Mesendoderm (in vitro differentiated cells): Measurements from ENCODE around the gene PGAP6.

ENCODE experiments used
- DNase-seq: peaks from one replicate; pipeline ENCODE4 v3.0.0; 2013
- H2AK5ac ChIP-seq: 2 replicates; pipeline ENCODE4 v1.6.1; 2013; ENCODE audit warnings: low read length, inconsistent platforms
- H2BK120ac ChIP-seq: 2 replicates; pipeline ENCODE4 v1.6.1; 2013; ENCODE audit warnings: low read depth, mild to moderate bottlenecking, low read length, moderate library complexity, mixed read lengths
- H2BK15ac ChIP-seq: replicated peaks from 2 replicates; pipeline ENCODE4 v1.6.1; 2013; ENCODE audit warnings: low read depth, mild to moderate bottlenecking, moderate library complexity
- H2BK5ac ChIP-seq: 2 replicates; pipeline ENCODE4 v1.6.1; 2013; ENCODE audit warnings: low read length, inconsistent platforms
- H3K18ac ChIP-seq: 2 replicates; pipeline ENCODE4 v1.6.1; 2013; ENCODE audit warnings: mild to moderate bottlenecking, low read length, mixed read lengths
- H3K23ac ChIP-seq: one replicate; pipeline ENCODE4 v1.6.1; 2013; ENCODE audit warnings: low read length
- H3K27ac ChIP-seq: 2 replicates; pipeline ENCODE4 v1.5.1; 2013; ENCODE audit warnings: low read depth, mild to moderate bottlenecking, inconsistent platforms, low read length, moderate library complexity
- H3K27me3 ChIP-seq: 2 replicates; pipeline ENCODE4 v1.6.1; 2013; ENCODE audit warnings: low read length, control low read depth, mild to moderate bottlenecking, inconsistent platforms; ENCODE audit not compliant: insufficient read depth, poor library complexity
- H3K36me3 ChIP-seq: 2 replicates; pipeline ENCODE4 v1.6.1; 2013; ENCODE audit warnings: low read length, inconsistent platforms; ENCODE audit not compliant: control insufficient read depth, insufficient read depth
- H3K4ac ChIP-seq: one replicate; pipeline ENCODE4 v1.6.1; 2013; ENCODE audit warnings: low read depth, mild to moderate bottlenecking, low read length, moderate library complexity
- H3K4me1 ChIP-seq: 2 replicates; pipeline ENCODE4 v1.6.1; 2013; ENCODE audit warnings: low read depth, low read length, inconsistent platforms; ENCODE audit not compliant: control insufficient read depth
- H3K4me2 ChIP-seq: 2 replicates; pipeline ENCODE4 v1.6.1; 2013; ENCODE audit warnings: low read length
- H3K4me3 ChIP-seq: 2 replicates; pipeline ENCODE4 v1.5.1; 2013; ENCODE audit warnings: mild to moderate bottlenecking, low read length
- H3K56ac ChIP-seq: one replicate; pipeline ENCODE4 v1.6.1; 2013; ENCODE audit warnings: low read length
- H3K79me1 ChIP-seq: 2 replicates; pipeline ENCODE4 v1.6.1; 2013; ENCODE audit warnings: low read length, inconsistent platforms
- H3K79me2 ChIP-seq: 2 replicates; pipeline ENCODE4 v1.6.1; 2013; ENCODE audit warnings: mild to moderate bottlenecking, low read length; ENCODE audit not compliant: control insufficient read depth, insufficient read depth
- H3K9ac ChIP-seq: 2 replicates; pipeline ENCODE4 v1.6.1; 2013; ENCODE audit warnings: low read length, inconsistent platforms
- H4K5ac ChIP-seq: one replicate; pipeline ENCODE4 v1.6.1; 2013; ENCODE audit warnings: low read length
- H4K8ac ChIP-seq: one replicate; pipeline ENCODE4 v1.6.1; 2013; ENCODE audit warnings: low read depth, mild to moderate bottlenecking, control low read depth, low read length, moderate library complexity
- WGBS: extraction: QIAGEN DNeasy Blood & Tissue Kit; methylation state at CpG from one replicate; pipeline ENCODE4 v1.1.7; 2013; ENCODE audit warnings: low lambda C conversion rate, missing lambda C conversion rate; ENCODE audit not compliant: insufficient coverage; ENCODE audit errors: extremely low coverage; 5-methylcytosine and 5-hydroxymethylcytosine counted together

Gene PGAP6

DNA sequence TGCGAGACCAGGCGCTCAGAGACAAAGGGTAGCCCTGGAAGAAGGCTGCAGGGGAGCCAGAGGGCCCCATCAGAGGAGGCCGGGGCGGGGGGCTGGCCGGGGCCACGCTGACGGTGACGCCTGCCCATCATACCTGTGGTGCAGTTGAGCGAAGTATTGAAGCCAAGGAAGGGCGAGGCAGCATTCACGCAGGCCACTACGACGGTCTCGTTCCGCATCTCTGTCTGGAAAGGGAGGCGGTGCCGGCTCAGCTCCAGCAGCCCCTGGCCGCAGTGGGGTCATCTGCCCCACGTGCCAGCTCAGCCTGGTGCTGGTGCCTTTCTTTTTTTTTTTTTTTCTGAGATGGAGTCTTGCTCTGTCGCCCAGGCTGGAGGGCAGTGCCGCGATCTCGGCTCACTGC is 6.6 kb downstream of the PGAP6 start:
- H2AK5ac ChIP-seq, result no peak overlapping the region
- H3K27me3 ChIP-seq, result no peaks in the 10 kb centered on the region
- no peak overlapping the region for H3K4ac ChIP-seq
- no peak overlapping the region for H4K8ac ChIP-seq
- H3K23ac ChIP-seq, result no peak overlapping the region
- peaks cover 19% of the 10 kb centered on the region for H3K36me3 ChIP-seq
- WGBS, result no CpG with 5 or more reads among the region's 23 CpGs
- DNase-seq, result no peak
- no peak overlapping the region for H2BK15ac ChIP-seq
- no peaks in the 10 kb centered on the region for H3K4me1 ChIP-seq
- no peak overlapping the region for H3K56ac ChIP-seq
- peaks cover 10% of the 10 kb centered on the region for H3K79me1 ChIP-seq
- H4K5ac ChIP-seq, result no peak overlapping the region
- H2BK120ac ChIP-seq, result no peak overlapping the region
- H3K4me3 ChIP-seq, result no peak overlapping the region
- no peak overlapping the region for H3K4me2 ChIP-seq
- peaks cover 18% of the 10 kb centered on the region for H3K79me2 ChIP-seq
- H3K27ac ChIP-seq, result no peak overlapping the region
- H3K9ac ChIP-seq, result no peak overlapping the region
- no peak overlapping the region for H3K18ac ChIP-seq
- no peak overlapping the region for H2BK5ac ChIP-seq

DNA sequence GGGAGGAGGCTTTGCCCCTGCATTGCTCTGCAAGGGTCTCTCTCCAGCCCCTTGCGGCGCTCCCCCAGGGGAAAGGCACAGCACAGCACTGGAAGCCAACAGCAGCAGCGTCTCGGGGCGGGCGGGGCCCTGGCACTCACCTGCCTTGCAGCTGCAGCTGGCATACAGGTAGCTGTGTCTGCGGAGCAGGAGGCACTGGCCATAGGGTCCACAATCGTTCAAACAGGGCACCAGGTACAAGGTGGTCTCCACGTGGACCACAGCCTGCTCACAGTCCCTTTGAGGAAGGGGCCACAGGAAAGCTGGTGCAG is 7.2 kb downstream of the PGAP6 start:
- no peak overlapping the region for H3K23ac ChIP-seq
- no peak overlapping the region for H2BK120ac ChIP-seq
- no peak overlapping the region for H3K9ac ChIP-seq
- no peak overlapping the region for H3K56ac ChIP-seq
- H3K36me3 ChIP-seq, result peaks cover 19% of the 10 kb centered on the region
- no peak overlapping the region for H3K4ac ChIP-seq
- no peak for DNase-seq
- H4K5ac ChIP-seq, result no peak overlapping the region
- no peak overlapping the region for H3K4me2 ChIP-seq
- no peak overlapping the region for H2AK5ac ChIP-seq
- no peak overlapping the region for H3K18ac ChIP-seq
- no peak overlapping the region for H3K27ac ChIP-seq
- peaks cover 12% of the 10 kb centered on the region for H3K79me2 ChIP-seq
- no CpG with 5 or more reads among the region's 9 CpGs for WGBS
- no peaks in the 10 kb centered on the region for H3K4me1 ChIP-seq
- H3K4me3 ChIP-seq, result no peak overlapping the region
- peaks cover 8% of the 10 kb centered on the region for H3K79me1 ChIP-seq
- no peak overlapping the region for H2BK5ac ChIP-seq
- H3K27me3 ChIP-seq, result no peaks in the 10 kb centered on the region
- H2BK15ac ChIP-seq, result no peak overlapping the region
- H4K8ac ChIP-seq, result no peak overlapping the region

DNA sequence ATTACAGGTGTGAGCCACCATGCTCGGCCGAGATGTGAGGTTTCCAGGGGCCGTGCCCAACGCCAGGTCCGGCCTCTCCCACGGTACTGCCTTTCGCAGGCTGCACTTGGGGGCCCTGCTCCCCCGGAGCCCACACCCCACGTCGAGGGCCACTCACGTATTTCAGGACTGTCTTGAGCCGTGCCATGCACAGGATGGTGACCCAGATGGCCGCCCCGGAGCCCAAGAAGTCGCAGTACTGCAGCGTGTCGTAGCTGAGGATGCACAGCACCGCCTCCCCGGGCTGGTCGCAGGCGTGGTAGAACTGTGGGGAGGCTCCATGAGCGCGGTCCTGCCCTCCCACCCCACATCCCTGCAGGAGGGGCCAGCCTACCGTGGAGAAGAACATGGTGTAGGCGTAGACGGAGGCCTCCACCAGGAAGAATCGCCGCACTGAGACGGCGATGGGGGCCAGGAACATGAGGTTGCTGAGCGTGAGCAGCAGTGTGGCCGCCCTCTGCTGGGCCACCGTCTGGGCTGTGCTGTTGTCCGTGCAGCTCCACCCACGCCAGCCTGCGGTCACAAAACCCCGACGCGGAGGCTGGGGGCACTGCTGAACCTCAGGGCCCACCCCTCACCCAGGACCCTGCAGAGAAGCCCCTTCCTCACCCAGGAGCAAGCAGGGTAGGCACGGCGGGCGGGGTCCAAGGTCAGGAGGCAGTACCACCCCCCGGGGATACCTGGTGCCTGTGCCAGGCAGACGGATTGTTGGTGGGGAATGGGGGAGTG is 7.7 kb downstream of the PGAP6 start:
- Histone ChIP-seq H2BK15ac (no peak overlapping the region), H3K56ac (no peak overlapping the region), H3K9ac (no peak overlapping the region), H2AK5ac (no peak overlapping the region), H2BK120ac (no peak overlapping the region), H3K27me3 (no peaks in the 10 kb centered on the region), H3K23ac (no peak overlapping the region), H3K79me2 (peaks cover 9% of the 10 kb centered on the region), H3K18ac (no peak overlapping the region), H3K4me2 (no peak overlapping the region), H2BK5ac (no peak overlapping the region), H4K5ac (no peak overlapping the region), H4K8ac (no peak overlapping the region), H3K4me3 (no peak overlapping the region), H3K4ac (no peak overlapping the region), H3K4me1 (no peaks in the 10 kb centered on the region), H3K79me1 (peaks cover 10% of the 10 kb centered on the region), H3K36me3 (peaks cover 19% of the 10 kb centered on the region), H3K27ac (no peak overlapping the region)
- DNase-seq, result no peak
- WGBS, result no CpG with 5 or more reads among the region's 44 CpGs

DNA sequence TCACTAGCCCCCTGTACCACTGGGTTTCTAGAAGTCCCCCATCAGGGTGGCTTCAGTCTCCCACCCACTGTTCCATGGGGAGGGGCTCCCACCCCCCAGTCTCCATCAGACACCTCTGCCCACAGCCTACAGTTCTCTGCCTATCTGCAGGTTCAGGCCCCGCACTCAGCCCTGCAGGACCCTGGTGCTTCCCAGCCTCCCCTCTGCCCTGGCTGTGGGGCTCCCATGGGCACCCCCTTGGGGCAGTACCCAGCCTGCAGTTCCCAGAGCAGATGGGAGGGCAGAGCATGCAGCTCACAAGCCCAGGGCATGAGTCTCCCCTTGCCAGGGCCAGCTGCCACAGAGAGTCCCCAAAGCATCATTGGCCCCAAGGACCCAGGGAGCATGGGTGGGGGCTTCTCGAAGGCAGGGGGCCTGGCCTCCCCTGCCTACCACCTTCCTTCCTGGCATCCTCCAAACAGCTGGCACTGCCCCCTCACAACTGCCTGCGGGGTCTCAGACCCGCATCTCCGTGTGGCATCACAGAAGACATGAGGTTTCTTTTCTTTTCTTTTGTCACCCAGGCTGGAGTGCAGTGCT is 8.7 kb downstream of the PGAP6 start:
- no peak overlapping the region for H3K23ac ChIP-seq
- peaks cover 2% of the 10 kb centered on the region for H3K79me2 ChIP-seq
- no peak overlapping the region for H2BK5ac ChIP-seq
- no peak overlapping the region for H3K4me2 ChIP-seq
- peaks cover 22% of the 10 kb centered on the region for H3K36me3 ChIP-seq
- H3K4me3 ChIP-seq, result no peak overlapping the region
- no peak overlapping the region for H3K56ac ChIP-seq
- no peak overlapping the region for H3K4ac ChIP-seq
- H3K9ac ChIP-seq, result no peak overlapping the region
- no peak overlapping the region for H3K18ac ChIP-seq
- no peak overlapping the region for H2BK120ac ChIP-seq
- no peak overlapping the region for H2AK5ac ChIP-seq
- no peaks in the 10 kb centered on the region for H3K4me1 ChIP-seq
- H2BK15ac ChIP-seq, result no peak overlapping the region
- no peak overlapping the region for H3K27ac ChIP-seq
- H3K27me3 ChIP-seq, result no peaks in the 10 kb centered on the region
- H4K8ac ChIP-seq, result no peak overlapping the region
- peaks cover 5% of the 10 kb centered on the region for H3K79me1 ChIP-seq
- H4K5ac ChIP-seq, result no peak overlapping the region
- WGBS, result no CpG with 5 or more reads among the region's 5 CpGs
- no peak for DNase-seq

DNA sequence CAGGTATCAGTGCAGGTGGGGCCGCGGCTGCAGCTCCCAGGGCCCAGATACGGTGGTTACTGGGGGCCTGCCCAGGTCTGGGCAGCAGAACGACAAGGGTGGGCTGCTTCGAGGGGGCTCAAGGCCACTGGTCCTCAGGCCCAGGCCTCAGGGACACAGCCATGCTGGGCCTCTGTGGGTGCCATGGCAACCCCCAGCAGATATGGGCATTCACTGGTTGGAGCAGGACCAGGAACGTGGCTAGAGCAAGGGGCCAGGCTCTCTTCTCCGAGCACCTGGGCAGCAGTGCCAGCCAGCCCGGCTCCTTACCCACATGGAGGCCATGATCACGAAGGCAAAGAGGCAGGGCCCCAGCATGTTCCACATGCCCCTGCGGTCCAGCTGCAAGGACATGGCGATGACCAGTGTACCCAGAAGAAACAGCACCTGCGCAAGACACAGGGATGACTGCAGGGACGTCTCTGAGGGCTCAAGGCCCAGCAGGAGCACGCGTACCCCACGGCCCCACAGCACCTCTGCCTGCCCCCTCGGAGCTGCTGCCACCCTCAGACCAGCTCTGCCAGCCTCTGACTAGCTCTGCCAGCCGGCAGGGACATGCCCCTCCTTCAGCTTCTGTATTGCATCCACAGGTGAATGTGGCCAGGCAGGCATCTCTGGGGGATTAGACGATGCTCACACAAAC is 9.3 kb downstream of the PGAP6 start:
- Histone ChIP-seq H3K27ac (no peak overlapping the region), H3K18ac (no peak overlapping the region)

More for the DNA sequence above, 9.3 kb downstream of the PGAP6 start:
- no peak overlapping the region for H4K5ac ChIP-seq
- H3K4me2 ChIP-seq, result no peak overlapping the region
- H3K79me1 ChIP-seq, result peaks cover 5% of the 10 kb centered on the region
- H2BK15ac ChIP-seq, result no peak overlapping the region
- no peak overlapping the region for H3K56ac ChIP-seq
- no peaks in the 10 kb centered on the region for H3K27me3 ChIP-seq
- no peak overlapping the region for H3K9ac ChIP-seq
- peaks cover 26% of the 10 kb centered on the region for H3K36me3 ChIP-seq
- H3K23ac ChIP-seq, result no peak overlapping the region
- H3K4me1 ChIP-seq, result no peaks in the 10 kb centered on the region
- no CpG with 5 or more reads among the region's 19 CpGs for WGBS
- H3K4ac ChIP-seq, result no peak overlapping the region
- H3K79me2 ChIP-seq, result peaks cover 2% of the 10 kb centered on the region
- DNase-seq, result no peak
- H2BK120ac ChIP-seq, result no peak overlapping the region
- H3K4me3 ChIP-seq, result no peak overlapping the region
- no peak overlapping the region for H2AK5ac ChIP-seq
- no peak overlapping the region for H4K8ac ChIP-seq
- no peak overlapping the region for H2BK5ac ChIP-seq
